HepG2 (cell line): ENCODE results near the gene HOXD1. TPM values are rescaled to one million over a fixed set of nuclear protein-coding genes. Genes with fewer than 3 reads are reported as not detected.

Source experiments
- CEBPB ChIP-seq: IDR thresholded peaks from 2 replicates; pipeline ENCODE4 v1.6.1; 2011; ENCODE audit warnings: low read depth, low read length, improper control_type of control experiment, borderline replicate concordance
- ETV5 ChIP-seq: IDR thresholded peaks from 2 replicates; pipeline ENCODE4 v1.6.1; 2018; ENCODE audit warnings: missing biosample characterization, missing genetic modification reagents, inconsistent platforms, borderline replicate concordance
- FLYWCH1 ChIP-seq: sonication (generic); formaldehyde crosslinking; IDR thresholded peaks from 2 replicates; pipeline ENCODE4 v1.8.1; 2023; ENCODE audit warnings: mild to moderate bottlenecking, missing genetic modification reagents
- GABPA ChIP-seq, 2 experiments: IDR thresholded peaks; 2 replicates each; pipeline ENCODE4 v1.6.1; 2011 to 2016; ENCODE audit warnings: low read depth in 2 of 2, low read length in 1 of 2, missing biosample characterization in 1 of 2, missing genetic modification characterization in 1 of 2
- HDAC1 ChIP-seq: sonication (generic); formaldehyde crosslinking; IDR thresholded peaks from 2 replicates; pipeline ENCODE4 v1.5.1; 2020; ENCODE audit warnings: mild to moderate bottlenecking, missing genetic modification reagents
- RBAK ChIP-seq: sonication (generic); formaldehyde crosslinking; IDR thresholded peaks from 2 replicates; pipeline ENCODE4 v1.5.1; 2020; ENCODE audit warnings: mild to moderate bottlenecking, missing genetic modification reagents
- RORA ChIP-seq: sonication (generic); formaldehyde crosslinking; IDR thresholded peaks from 2 replicates; pipeline ENCODE4 v1.5.0; 2020; ENCODE audit warnings: mild to moderate bottlenecking, missing genetic modification reagents, moderate library complexity
- SMARCE1 ChIP-seq: fragments of 450-650 bp; IDR thresholded peaks from 2 replicates; pipeline ENCODE4 v1.6.1; 2017; ENCODE audit warnings: borderline replicate concordance
- SRY ChIP-seq: sonication (generic); formaldehyde crosslinking; IDR thresholded peaks from 2 replicates; pipeline ENCODE4 v1.8.0; 2022; ENCODE audit warnings: mild to moderate bottlenecking, missing genetic modification reagents
- STAG1 ChIP-seq: sonication (generic); formaldehyde crosslinking; IDR thresholded peaks from 2 replicates; pipeline ENCODE4 v1.4.0; 2020; ENCODE audit warnings: missing genetic modification reagents
- ZNF234 ChIP-seq: sonication (generic); formaldehyde crosslinking; conservative IDR thresholded peaks from 2 replicates; pipeline ENCODE4 v1.5.1; 2020; ENCODE audit warnings: mild to moderate bottlenecking, missing genetic modification reagents
- ZNF619 ChIP-seq: sonication (generic); formaldehyde crosslinking; IDR thresholded peaks from 2 replicates; pipeline ENCODE4 v1.4.0; 2020; ENCODE audit warnings: mild to moderate bottlenecking, missing genetic modification reagents
- ZNF709 ChIP-seq: sonication (generic); formaldehyde crosslinking; IDR thresholded peaks from 2 replicates; pipeline ENCODE4 v1.5.0; 2020; ENCODE audit warnings: mild to moderate bottlenecking, missing genetic modification reagents
- ZNF83 ChIP-seq: sonication (generic); formaldehyde crosslinking; IDR thresholded peaks from 2 replicates; pipeline ENCODE4 v1.4.0; 2020; ENCODE audit warnings: missing genetic modification reagents, mild to moderate bottlenecking, borderline replicate concordance
- polyA plus RNA-seq, 8 experiments: library from polyadenylated mRNA; depleted of rRNA in 3 of 8; stranded (reverse) in 7 of 8; unstranded in 1 of 8; fragments of >200 nt; fragmentation: Illumina TruSeq in 4 of 8; extraction: Trizol in 4 of 8; gene quantifications; 2 replicates each; pipeline versions ENCODE4 v1.2.1 to v1.2.3, GENCODE V29; 2011 to 2016; ENCODE audit warnings: low read depth in 4 of 8, missing spikeins in 1 of 8, mixed read lengths in 1 of 8; ENCODE audit not compliant: insufficient read depth in 1 of 8
- total RNA-seq, 5 experiments: library from RNA; depleted of rRNA; stranded (reverse); fragments of >200 nt; fragmentation: Illumina TruSeq; extraction: Trizol; gene quantifications; 2 replicates each; pipeline ENCODE4 v1.2.3, GENCODE V29; 2016; ENCODE audit warnings: low read depth in 1 of 5
- TF ChIP-seq, protein P1 (sequence below): sonication (generic); formaldehyde crosslinking; IDR thresholded peaks from 2 replicates; pipeline ENCODE4 v1.4.0; 2020; ENCODE audit warnings: missing genetic modification reagents
- TF ChIP-seq, protein P2 (sequence below): sonication (generic); formaldehyde crosslinking; IDR thresholded peaks from 2 replicates; pipeline ENCODE4 v1.4.0; 2020; ENCODE audit warnings: mild to moderate bottlenecking, missing genetic modification reagents
- TF ChIP-seq, protein P3 (sequence below): sonication (generic); formaldehyde crosslinking; IDR thresholded peaks from 2 replicates; pipeline ENCODE4 v1.4.0; 2020; ENCODE audit warnings: mild to moderate bottlenecking, missing genetic modification reagents, borderline replicate concordance

HOXD1 gene
- total and polyA plus RNA-seq, 2 of the 13 experiments (the other 11 are each of a cell fraction or from before 2014, with no cell fraction given), result 10.0 to 22.3 TPM

DNA sequence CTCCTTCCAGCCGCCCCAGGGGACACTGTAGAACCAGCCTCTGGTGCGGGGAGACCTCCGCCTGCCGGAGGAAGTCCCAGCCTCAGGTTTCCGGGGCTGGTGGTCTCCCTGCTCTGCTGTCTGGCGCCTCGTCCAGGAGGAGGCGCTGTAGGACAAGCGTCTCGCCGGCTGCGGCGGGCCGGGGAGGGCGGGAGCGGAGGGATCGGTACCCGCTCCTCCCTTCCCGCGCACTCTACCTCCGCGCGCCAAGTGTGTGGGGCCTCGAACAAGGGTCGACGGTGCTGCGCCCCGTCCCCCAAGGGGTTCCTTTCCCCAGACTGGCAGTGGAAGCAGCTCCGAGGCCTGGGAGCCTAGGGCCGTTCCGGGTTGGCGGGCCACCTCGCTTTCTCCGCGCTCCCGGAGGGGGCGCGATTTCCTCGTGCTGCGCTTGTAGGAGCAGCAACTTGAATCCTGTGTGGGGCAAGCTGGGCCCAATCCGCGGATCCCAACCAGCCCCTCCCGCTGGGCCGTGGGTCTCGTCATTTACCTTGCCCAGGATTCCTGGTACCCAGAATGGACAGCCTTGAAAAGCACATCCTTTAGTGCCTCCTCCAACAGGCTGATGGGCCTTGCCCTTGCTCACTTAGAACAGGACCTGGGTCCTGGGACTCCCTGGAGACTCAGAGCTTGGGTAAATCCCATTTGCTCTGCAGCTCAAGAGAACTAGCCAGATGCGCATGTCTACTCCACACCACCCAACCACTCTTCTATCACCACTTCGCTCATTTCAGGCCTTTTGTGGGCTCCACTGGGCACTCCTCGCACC lies 47.8 kb upstream of the HOXD1 start (continued):
- TF ChIP-seq ZNF83 (CRISPR knock-in tag) (no peak; the same call in 1 of the 2 replicates), CEBPB (no peak), SRY (CRISPR knock-in tag) (0 out of 2 replicates have a peak, but pooled peaks have one; percentile 51), ZNF619 (CRISPR knock-in tag) (no peak), FLYWCH1 (CRISPR knock-in tag) (no peak), GABPA (IDR thresholded peaks at IDR 0.05; ENCODE audit: low read depth, low read length) (peak; percentile 57), GABPA (CRISPR knock-in tag; IDR thresholded peaks at IDR 0.05; ENCODE audit: low read depth) (peak; percentile 75), SMARCE1 (no peak), ZNF234 (CRISPR knock-in tag) (no peak), ZNF709 (CRISPR knock-in tag) (peak; percentile 83), HDAC1 (CRISPR knock-in tag) (peak; percentile 61; the same call in 1 of the 2 replicates), STAG1 (peak; percentile 99), RBAK (CRISPR knock-in tag) (no peak), ETV5 (peak; percentile 55), RORA (no peak)
- TF ChIP-seq, protein P1, sequence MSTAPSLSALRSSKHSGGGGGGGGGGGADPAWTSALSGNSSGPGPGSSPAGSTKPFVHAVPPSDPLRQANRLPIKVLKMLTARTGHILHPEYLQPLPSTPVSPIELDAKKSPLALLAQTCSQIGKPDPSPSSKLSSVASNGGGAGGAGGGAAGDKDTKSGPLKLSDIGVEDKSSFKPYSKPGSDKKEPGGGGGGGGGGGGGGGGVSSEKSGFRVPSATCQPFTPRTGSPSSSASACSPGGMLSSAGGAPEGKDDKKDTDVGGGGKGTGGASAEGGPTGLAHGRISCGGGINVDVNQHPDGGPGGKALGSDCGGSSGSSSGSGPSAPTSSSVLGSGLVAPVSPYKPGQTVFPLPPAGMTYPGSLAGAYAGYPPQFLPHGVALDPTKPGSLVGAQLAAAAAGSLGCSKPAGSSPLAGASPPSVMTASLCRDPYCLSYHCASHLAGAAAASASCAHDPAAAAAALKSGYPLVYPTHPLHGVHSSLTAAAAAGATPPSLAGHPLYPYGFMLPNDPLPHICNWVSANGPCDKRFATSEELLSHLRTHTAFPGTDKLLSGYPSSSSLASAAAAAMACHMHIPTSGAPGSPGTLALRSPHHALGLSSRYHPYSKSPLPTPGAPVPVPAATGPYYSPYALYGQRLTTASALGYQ (CRISPR knock-in tag), result no peak; the same call in 1 of the 2 replicates
- TF ChIP-seq, protein P2, sequence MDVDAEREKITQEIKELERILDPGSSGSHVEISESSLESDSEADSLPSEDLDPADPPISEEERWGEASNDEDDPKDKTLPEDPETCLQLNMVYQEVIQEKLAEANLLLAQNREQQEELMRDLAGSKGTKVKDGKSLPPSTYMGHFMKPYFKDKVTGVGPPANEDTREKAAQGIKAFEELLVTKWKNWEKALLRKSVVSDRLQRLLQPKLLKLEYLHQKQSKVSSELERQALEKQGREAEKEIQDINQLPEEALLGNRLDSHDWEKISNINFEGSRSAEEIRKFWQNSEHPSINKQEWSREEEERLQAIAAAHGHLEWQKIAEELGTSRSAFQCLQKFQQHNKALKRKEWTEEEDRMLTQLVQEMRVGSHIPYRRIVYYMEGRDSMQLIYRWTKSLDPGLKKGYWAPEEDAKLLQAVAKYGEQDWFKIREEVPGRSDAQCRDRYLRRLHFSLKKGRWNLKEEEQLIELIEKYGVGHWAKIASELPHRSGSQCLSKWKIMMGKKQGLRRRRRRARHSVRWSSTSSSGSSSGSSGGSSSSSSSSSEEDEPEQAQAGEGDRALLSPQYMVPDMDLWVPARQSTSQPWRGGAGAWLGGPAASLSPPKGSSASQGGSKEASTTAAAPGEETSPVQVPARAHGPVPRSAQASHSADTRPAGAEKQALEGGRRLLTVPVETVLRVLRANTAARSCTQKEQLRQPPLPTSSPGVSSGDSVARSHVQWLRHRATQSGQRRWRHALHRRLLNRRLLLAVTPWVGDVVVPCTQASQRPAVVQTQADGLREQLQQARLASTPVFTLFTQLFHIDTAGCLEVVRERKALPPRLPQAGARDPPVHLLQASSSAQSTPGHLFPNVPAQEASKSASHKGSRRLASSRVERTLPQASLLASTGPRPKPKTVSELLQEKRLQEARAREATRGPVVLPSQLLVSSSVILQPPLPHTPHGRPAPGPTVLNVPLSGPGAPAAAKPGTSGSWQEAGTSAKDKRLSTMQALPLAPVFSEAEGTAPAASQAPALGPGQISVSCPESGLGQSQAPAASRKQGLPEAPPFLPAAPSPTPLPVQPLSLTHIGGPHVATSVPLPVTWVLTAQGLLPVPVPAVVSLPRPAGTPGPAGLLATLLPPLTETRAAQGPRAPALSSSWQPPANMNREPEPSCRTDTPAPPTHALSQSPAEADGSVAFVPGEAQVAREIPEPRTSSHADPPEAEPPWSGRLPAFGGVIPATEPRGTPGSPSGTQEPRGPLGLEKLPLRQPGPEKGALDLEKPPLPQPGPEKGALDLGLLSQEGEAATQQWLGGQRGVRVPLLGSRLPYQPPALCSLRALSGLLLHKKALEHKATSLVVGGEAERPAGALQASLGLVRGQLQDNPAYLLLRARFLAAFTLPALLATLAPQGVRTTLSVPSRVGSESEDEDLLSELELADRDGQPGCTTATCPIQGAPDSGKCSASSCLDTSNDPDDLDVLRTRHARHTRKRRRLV (CRISPR knock-in tag), result 0 out of 2 replicates have a peak, but pooled peaks have one; percentile 54
- TF ChIP-seq, protein P3, sequence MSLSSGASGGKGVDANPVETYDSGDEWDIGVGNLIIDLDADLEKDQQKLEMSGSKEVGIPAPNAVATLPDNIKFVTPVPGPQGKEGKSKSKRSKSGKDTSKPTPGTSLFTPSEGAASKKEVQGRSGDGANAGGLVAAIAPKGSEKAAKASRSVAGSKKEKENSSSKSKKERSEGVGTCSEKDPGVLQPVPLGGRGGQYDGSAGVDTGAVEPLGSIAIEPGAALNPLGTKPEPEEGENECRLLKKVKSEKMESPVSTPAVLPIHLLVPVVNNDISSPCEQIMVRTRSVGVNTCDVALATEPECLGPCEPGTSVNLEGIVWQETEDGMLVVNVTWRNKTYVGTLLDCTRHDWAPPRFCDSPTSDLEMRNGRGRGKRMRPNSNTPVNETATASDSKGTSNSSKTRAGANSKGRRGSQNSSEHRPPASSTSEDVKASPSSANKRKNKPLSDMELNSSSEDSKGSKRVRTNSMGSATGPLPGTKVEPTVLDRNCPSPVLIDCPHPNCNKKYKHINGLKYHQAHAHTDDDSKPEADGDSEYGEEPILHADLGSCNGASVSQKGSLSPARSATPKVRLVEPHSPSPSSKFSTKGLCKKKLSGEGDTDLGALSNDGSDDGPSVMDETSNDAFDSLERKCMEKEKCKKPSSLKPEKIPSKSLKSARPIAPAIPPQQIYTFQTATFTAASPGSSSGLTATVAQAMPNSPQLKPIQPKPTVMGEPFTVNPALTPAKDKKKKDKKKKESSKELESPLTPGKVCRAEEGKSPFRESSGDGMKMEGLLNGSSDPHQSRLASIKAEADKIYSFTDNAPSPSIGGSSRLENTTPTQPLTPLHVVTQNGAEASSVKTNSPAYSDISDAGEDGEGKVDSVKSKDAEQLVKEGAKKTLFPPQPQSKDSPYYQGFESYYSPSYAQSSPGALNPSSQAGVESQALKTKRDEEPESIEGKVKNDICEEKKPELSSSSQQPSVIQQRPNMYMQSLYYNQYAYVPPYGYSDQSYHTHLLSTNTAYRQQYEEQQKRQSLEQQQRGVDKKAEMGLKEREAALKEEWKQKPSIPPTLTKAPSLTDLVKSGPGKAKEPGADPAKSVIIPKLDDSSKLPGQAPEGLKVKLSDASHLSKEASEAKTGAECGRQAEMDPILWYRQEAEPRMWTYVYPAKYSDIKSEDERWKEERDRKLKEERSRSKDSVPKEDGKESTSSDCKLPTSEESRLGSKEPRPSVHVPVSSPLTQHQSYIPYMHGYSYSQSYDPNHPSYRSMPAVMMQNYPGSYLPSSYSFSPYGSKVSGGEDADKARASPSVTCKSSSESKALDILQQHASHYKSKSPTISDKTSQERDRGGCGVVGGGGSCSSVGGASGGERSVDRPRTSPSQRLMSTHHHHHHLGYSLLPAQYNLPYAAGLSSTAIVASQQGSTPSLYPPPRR, result peak; percentile 64; the same call in 1 of the 2 replicates
